HUES48 (cell line): ENCODE measurements around the gene MRPL54.
A peak's percentile ranks its signal among the peaks of the same experiment; 100 is the strongest.

Source experiments
- H3K27ac ChIP-seq: one replicate; pipeline ENCODE4 v1.7.0; 2013; ENCODE audit warnings: low read depth, low read length, inconsistent platforms
- H3K27me3 ChIP-seq: 2 replicates; pipeline ENCODE4 v1.6.1; 2013; ENCODE audit warnings: mild to moderate bottlenecking, low read length; ENCODE audit not compliant: control insufficient read depth, insufficient read depth
- H3K36me3 ChIP-seq: 2 replicates; pipeline ENCODE4 v1.6.1; 2013; ENCODE audit warnings: low read length; ENCODE audit not compliant: control insufficient read depth, insufficient read depth
- H3K4me1 ChIP-seq: 2 replicates; pipeline ENCODE4 v1.6.1; 2013; ENCODE audit warnings: mild to moderate bottlenecking, low read length; ENCODE audit not compliant: control insufficient read depth, insufficient read depth
- H3K4me3 ChIP-seq: 2 replicates; pipeline ENCODE4 v1.5.1; 2013; ENCODE audit warnings: mild to moderate bottlenecking, low read depth, low read length
- H3K9ac ChIP-seq: 2 replicates; pipeline ENCODE4 v1.6.1; 2013; ENCODE audit warnings: mild to moderate bottlenecking, low read depth, low read length, moderate library complexity
- H3K9me3 ChIP-seq: 2 replicates; pipeline ENCODE4 v1.6.1; 2013; ENCODE audit warnings: low read length; ENCODE audit not compliant: control insufficient read depth, insufficient read depth

MRPL54 gene

DNA sequence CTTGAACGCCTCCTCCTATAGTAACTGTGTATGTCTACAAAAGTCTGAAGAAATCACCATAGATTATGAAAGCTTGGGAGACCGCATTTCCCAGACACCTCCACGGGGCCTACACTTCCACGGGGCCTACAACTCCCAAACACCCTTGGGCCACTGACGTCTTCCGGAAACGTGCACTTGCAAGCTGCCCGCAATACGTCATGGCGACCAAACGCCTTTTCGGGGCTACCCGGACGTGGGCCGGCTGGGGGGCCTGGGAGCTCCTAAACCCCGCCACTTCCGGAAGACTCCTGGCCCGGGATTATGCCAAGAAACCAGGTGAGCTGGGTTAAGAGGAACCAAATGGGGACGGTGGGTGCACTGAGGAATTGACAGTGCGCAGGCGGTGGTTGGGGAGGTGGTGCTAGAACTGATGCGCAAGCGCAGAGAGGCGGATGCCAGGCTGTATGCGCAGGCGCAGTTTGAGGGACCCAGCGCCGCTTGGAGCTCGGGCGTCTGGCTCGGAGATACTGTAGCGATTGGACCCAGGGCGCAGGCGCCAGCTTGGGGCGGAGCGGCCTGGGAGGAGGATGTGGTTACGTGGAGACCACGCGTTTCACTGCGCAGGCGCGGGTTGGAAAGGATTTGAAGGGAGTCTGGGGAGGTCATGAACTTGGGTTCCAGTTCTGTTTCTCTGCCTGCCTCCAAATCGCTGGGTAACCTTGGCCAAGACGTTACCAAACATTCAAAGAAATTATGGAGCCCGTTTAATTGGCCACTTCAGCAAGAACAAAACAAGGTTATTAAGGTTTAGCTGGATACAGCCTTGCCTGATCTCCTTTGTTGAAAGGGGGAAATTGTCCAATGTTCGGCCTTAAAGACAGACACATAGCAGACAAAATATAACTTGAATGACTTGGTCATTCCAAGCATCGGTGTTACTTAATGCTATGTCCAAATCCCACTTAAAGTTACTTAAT lies at the start of gene MRPL54:
MRPL54 (plus strand) TSS at position 182 of the 959 bp plus-strand sequence; CDS start at position 201, 19 bp downstream.
- H3K36me3 ChIP-seq, result peaks cover 32% of the 10 kb centered on the region; the same call in 1 of the 2 replicates
- H3K27ac ChIP-seq, result peak within 1 kb of the TSS; percentile 99
- H3K9me3 ChIP-seq, result no peaks in the 10 kb centered on the region
- H3K4me3 ChIP-seq, result peak within 1 kb of the TSS; percentile 87
- peak within 1 kb of the TSS; percentile 86 for H3K9ac ChIP-seq
- no peaks in the 10 kb centered on the region for H3K4me1 ChIP-seq
- no peaks in the 10 kb centered on the region for H3K27me3 ChIP-seq

DNA sequence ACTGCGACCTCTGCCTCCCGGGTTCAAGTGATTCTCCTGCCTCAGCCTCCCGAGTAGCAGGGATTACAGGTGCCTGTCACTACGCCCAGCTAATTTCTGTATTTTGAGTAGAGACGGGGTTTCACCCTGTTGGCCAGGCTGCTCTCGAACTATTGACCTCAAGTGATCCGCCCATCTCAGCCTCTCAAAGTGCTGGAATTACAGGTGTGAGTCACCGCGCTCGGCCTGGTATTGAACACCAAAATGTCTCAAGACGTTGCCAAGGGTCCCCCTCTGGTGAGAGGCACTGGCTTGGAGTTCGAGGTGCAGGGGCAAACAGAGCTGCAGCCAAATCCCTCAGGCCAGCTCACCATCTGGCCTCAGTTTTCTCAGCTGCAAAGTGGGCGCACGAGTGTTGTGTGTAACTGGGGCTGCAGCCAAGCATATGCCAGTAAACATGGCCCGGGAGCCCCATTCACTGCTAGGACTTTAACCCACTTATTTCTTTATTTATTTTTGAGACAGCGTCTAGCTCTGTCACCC lies 46.3 kb upstream of the MRPL54 start:
- Histone ChIP-seq H3K27ac (no peak overlapping the region), H3K9me3 (no peaks in the 10 kb centered on the region), H3K27me3 (no peaks in the 10 kb centered on the region), H3K36me3 (no peaks in the 10 kb centered on the region), H3K4me3 (no peak overlapping the region), H3K9ac (no peak overlapping the region), H3K4me1 (peaks cover 5% of the 10 kb centered on the region; the same call in 1 of the 2 replicates)

DNA sequence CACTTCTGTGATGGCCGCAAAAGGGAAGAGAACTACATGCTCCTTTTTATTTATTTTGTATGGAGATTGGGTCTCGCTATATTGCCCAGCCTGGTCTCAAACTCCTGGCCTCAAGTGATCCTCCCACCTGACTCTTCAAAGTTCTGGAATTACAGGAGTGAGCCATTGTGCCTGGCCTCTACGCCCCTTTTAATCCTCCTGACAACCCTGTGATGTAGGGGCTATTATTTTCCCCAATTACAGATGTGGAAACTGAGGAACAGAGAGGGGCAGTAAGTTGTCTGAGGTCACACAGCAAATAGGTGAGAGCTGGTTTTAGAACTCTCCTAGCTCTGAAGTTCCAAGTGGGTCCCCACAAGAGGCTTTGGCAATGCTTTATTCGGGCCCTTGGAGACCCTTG lies 42.6 kb upstream of the MRPL54 start:
- Histone ChIP-seq H3K9ac (no peak overlapping the region), H3K9me3 (no peaks in the 10 kb centered on the region), H3K36me3 (no peaks in the 10 kb centered on the region), H3K4me3 (no peak overlapping the region), H3K27ac (no peak overlapping the region), H3K4me1 (peaks cover 16% of the 10 kb centered on the region; the same call in 1 of the 2 replicates), H3K27me3 (no peaks in the 10 kb centered on the region)

GRCh38 chr19:3720349-3720917 lies 42.0 kb upstream of the MRPL54 start:
- Histone ChIP-seq H3K27ac (no peak overlapping the region), H3K9ac (no peak overlapping the region), H3K4me1 (peaks cover 16% of the 10 kb centered on the region; the same call in 1 of the 2 replicates)

DNA sequence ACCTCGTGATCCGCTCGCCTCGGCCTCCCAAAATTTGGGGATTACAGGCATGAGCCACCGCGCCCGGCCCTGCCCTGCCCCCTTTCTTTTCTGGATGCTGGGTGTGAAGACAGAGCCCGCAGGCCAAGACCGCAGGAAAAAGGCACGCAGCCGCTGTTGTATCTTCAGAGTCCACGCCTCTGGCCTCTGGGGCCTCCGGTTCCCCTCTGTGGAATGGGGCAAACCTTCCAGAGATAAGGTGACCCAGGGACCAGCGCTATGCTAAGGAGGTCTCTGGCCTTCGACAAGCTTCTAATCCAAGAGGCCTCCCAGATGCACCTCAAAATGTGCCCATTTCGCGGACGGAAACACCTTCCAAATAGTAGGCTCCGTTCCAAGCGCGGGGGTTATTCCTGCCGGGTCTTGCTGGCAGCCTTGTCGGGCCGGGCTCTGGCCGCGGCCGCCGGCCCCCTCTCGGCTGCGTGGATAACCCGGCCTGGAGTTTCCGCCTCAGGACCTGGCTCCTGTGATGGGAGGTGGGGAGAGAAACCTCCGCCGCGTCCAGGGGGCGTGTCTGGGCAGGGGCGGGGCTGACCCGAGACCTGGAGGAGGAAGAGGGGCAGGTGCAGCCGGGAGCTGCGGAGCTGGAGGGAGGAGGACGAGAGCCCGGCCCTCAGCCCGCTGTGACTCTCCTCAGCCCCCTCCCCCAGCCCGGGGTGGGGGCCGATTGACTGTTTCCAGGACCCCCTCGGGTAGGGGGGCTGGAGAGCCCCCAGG lies 41.2 kb upstream of the MRPL54 start:
- no peak overlapping the region for H3K9ac ChIP-seq
- no peaks in the 10 kb centered on the region for H3K36me3 ChIP-seq
- no peaks in the 10 kb centered on the region for H3K9me3 ChIP-seq
- H3K4me3 ChIP-seq, result peak overlapping the region; percentile 81
- peaks cover 18% of the 10 kb centered on the region; the same call in 1 of the 2 replicates for H3K4me1 ChIP-seq
- H3K27ac ChIP-seq, result no peak overlapping the region
- H3K27me3 ChIP-seq, result no peaks in the 10 kb centered on the region

More at GRCh38 chr19:3720349-3720917, 42.0 kb upstream of the MRPL54 start:
- no peak overlapping the region for H3K4me3 ChIP-seq
- H3K27me3 ChIP-seq, result no peaks in the 10 kb centered on the region
- H3K9me3 ChIP-seq, result no peaks in the 10 kb centered on the region
- no peaks in the 10 kb centered on the region for H3K36me3 ChIP-seq

DNA sequence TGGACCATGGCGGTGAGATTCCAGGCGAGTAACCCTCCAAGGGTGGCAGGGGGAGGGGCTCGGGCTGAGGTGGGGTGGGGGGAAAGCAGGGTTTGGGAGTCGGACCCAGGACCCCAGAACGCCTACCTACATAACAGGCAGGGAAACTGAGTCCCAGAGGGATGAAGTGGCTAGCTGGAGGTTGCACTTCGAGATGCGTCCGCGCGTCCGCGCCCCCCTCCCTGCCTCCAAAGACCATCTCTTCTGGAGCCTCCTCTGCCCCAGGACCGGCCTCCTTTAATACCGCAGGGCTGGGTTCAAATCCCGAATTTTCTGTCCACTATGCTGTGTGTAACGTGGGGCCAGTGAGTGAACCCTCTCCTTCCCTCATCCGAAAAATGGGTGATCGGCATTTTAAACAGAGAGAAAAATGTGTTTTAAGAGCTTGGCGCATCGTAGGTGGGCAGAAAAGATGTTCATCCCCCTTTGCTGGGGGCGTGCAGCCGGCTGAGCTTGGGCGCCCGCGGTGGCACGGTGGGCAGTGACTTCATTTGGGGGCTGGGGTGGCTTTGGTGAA lies 40.5 kb upstream of the MRPL54 start:
- Histone ChIP-seq H3K36me3 (no peaks in the 10 kb centered on the region), H3K4me1 (peaks cover 18% of the 10 kb centered on the region; the same call in 1 of the 2 replicates), H3K27me3 (no peaks in the 10 kb centered on the region), H3K9ac (no peak overlapping the region), H3K4me3 (peak overlapping the region; percentile 81), H3K9me3 (no peaks in the 10 kb centered on the region), H3K27ac (peak overlapping the region; percentile 35)

DNA sequence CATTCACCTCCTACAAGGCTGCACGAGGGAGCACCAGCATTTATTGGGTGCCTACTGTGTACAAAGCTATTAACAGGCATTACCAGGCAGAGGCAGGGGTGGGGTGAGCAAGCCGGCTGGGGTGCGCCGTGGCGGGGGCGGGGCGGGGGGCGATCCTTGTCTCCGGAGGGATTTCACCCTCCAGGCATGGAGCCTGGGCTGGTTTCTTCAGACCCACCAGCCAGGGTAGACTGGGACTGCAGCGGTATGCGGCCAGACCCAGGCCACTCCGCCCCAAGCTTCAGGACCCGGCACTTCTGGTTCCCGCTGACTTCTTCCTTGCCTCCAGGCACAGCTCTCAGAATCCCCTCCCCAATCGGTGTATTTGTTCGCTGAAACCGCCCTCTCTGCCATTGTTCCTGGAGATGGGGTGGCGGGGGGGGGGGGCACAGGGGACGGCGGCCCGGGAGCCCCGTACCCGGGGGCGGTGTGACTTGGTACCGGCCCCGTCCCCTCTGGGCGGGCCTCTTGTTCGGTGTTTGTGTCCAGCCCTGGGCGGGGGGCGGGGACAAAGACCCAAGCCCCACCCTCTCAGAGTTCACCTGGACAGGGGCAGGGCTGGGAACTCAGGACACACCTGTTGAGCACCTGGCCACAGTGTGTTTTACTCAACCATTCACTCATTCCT lies 39.9 kb upstream of the MRPL54 start:
- H3K4me1 ChIP-seq, result peaks cover 18% of the 10 kb centered on the region; the same call in 1 of the 2 replicates
- no peaks in the 10 kb centered on the region for H3K9me3 ChIP-seq
- H3K27me3 ChIP-seq, result no peaks in the 10 kb centered on the region
- peak overlapping the region; percentile 81 for H3K4me3 ChIP-seq
- no peaks in the 10 kb centered on the region for H3K36me3 ChIP-seq
- H3K9ac ChIP-seq, result no peak overlapping the region
- H3K27ac ChIP-seq, result peak overlapping the region; percentile 35

DNA sequence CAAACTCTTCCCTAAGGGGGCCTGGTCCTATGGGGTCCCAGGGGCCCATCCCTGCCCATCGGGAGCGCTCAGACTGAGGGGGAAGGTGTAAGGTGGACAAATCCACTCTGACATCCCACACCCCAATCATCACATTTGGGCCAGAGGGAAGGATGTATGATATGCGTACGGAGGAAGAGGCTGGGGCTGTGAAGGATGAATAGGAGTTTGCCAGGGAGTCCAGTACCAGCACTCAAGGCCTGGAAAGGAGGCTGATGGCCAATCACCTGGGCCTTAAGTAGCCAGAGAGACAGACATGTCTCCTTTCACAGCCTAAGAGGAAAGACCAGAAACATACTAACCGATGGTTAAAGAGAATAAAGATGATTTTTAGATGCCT lies 39.4 kb upstream of the MRPL54 start:
- Histone ChIP-seq H3K4me1 (peaks cover 18% of the 10 kb centered on the region; the same call in 1 of the 2 replicates), H3K4me3 (peak overlapping the region; percentile 81), H3K27me3 (no peaks in the 10 kb centered on the region), H3K9me3 (no peaks in the 10 kb centered on the region), H3K9ac (no peak overlapping the region), H3K36me3 (no peaks in the 10 kb centered on the region), H3K27ac (no peak overlapping the region)

DNA sequence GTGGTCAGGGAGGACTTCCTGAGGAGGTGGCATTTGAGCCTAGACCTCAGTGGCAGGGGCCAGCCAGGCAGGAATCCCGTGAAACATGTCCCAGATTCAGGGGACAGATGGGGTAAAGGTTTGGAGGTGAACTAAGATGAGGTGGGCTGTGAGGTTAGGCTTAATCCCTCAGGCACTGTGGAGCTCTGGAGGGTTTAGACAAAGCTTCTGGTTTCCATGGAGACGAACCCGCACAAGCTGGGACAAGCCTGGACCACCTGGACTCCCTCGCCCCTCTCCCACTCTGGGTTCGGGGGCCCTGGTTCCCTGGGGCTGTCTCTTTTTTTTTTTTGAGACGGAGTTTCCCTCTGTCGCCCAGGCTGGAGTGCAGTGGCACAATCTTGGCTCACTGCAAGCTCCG lies 38.6 kb upstream of the MRPL54 start:
- no peak overlapping the region for H3K4me3 ChIP-seq
- no peak overlapping the region for H3K27ac ChIP-seq
- no peaks in the 10 kb centered on the region for H3K36me3 ChIP-seq
- no peaks in the 10 kb centered on the region for H3K27me3 ChIP-seq
- H3K9ac ChIP-seq, result no peak overlapping the region
- peaks cover 18% of the 10 kb centered on the region; the same call in 1 of the 2 replicates for H3K4me1 ChIP-seq
- no peaks in the 10 kb centered on the region for H3K9me3 ChIP-seq

- peaks cover 18% of the 10 kb centered on the region; the same call in 1 of the 2 replicates for H3K4me1 ChIP-seq
- no peak overlapping the region for H3K9ac ChIP-seq
- H3K27ac ChIP-seq, result no peak overlapping the region
- H3K27me3 ChIP-seq, result no peaks in the 10 kb centered on the region
- no peak overlapping the region for H3K4me3 ChIP-seq
- H3K9me3 ChIP-seq, result no peaks in the 10 kb centered on the region
- H3K36me3 ChIP-seq, result no peaks in the 10 kb centered on the region
Measured at GRCh38 chr19:3725121-3725520, 37.4 kb upstream of the MRPL54 start.
